Activated CD8-positive, alpha-beta memory T cell treated with anti-CD3 and anti-CD28 coated beads, Interleukin-2, amount 10 ng/mL, durations not matched to agents 7 days and 5 days (primary cell): ENCODE measurements around the gene STK10. TPM values are rescaled to one million over a fixed set of nuclear protein-coding genes. Genes with fewer than 3 reads are reported as not detected.

Experiments
- ATAC-seq: fragments of 150-1000 bp; cut with Tn5 transposase; one replicate; pipeline ENCODE4 v1.10.0; 2021; ENCODE audit warnings: moderate library complexity
- CTCF ChIA-PET: fragments of 350-600 bp; sonication (Branson Sonifier 250); formaldehyde crosslinking; loops from one replicate; lab custom pipeline; 2021; ENCODE audit warnings: antibody characterized with exemption; lab: Charles Lee
- DNase-seq: peaks from one replicate; pipeline ENCODE4 v3.0.0-alpha.2; 2020
- H3K27ac Mint-ChIP-seq: one replicate; pipeline ENCODE4 v1.8.0; 2021; ENCODE audit warnings: mild to moderate bottlenecking, mixed read lengths
- H3K27me3 Mint-ChIP-seq: one replicate; pipeline ENCODE4 v1.8.0; 2021; ENCODE audit warnings: mixed read lengths
- H3K36me3 Mint-ChIP-seq: one replicate; pipeline ENCODE4 v1.8.0; 2021; ENCODE audit warnings: mild to moderate bottlenecking, mixed read lengths
- H3K4me1 Mint-ChIP-seq: one replicate; pipeline ENCODE4 v1.8.0; 2021; ENCODE audit warnings: mixed read lengths
- H3K4me3 Mint-ChIP-seq: one replicate; pipeline ENCODE4 v1.8.0; 2021; ENCODE audit warnings: mild to moderate bottlenecking, moderate library complexity, mixed read lengths
- H3K9me3 Mint-ChIP-seq: one replicate; pipeline ENCODE4 v1.8.0; 2022; ENCODE audit warnings: low read depth, mixed read lengths
- total RNA-seq, 2 experiments: library from RNA; stranded (reverse); gene quantifications; one replicate each; pipeline ENCODE4 v1.2.3, GENCODE V29; 2021

STK10 gene
- total RNA-seq, 2 experiments from 2014 or later: 223 to 327 TPM

- no peaks in the 10 kb centered on the region for H3K9me3 Mint-ChIP-seq
- no peak overlapping the region for H3K4me3 Mint-ChIP-seq
- H3K4me1 Mint-ChIP-seq: peaks cover 65% of the 10 kb centered on the region
- no peak for ATAC-seq
- no peaks in the 10 kb centered on the region for H3K27me3 Mint-ChIP-seq
- CTCF ChIA-PET: interaction anchor here (0.6 to 19.9 kb wide), 4 partner anchors 9 to 737 kb away, joined by 3 to 257 read pairs (median 4); partner anchors contain the start of gene STK10
- peaks cover 53% of the 10 kb centered on the region for H3K36me3 Mint-ChIP-seq
- no peak for DNase-seq
- peak overlapping the region; percentile 66 for H3K27ac Mint-ChIP-seq
Measured at GRCh38 chr5:172117977-172118701, 69.9 kb downstream of the STK10 start.

- Mint-ChIP-seq H3K27ac (peak overlapping the region; percentile 98), H3K4me3 (peak overlapping the region; percentile 88), H3K9me3 (no peaks in the 10 kb centered on the region), H3K27me3 (no peaks in the 10 kb centered on the region), H3K4me1 (peaks cover 82% of the 10 kb centered on the region), H3K36me3 (peaks cover 60% of the 10 kb centered on the region)
- CTCF ChIA-PET: interaction anchor here (0.9 to 19.9 kb wide), 6 partner anchors 55 to 167 kb away, joined by 3 to 257 read pairs (median 4); partner anchors contain the start of gene STK10
- peak; percentile 10 for ATAC-seq
- DNase-seq: peak; percentile 75
Measured at GRCh38 chr5:172115541-172115982, 72.5 kb downstream of the STK10 start.

- H3K27me3 Mint-ChIP-seq: no peaks in the 10 kb centered on the region
- DNase-seq (peak; percentile 98), ATAC-seq (peak; percentile 84)
- peak overlapping the region; percentile 98 for H3K27ac Mint-ChIP-seq
- no peaks in the 10 kb centered on the region for H3K9me3 Mint-ChIP-seq
- H3K36me3 Mint-ChIP-seq: peaks cover 64% of the 10 kb centered on the region
- H3K4me1 Mint-ChIP-seq: peaks cover 83% of the 10 kb centered on the region
- H3K4me3 Mint-ChIP-seq: peak overlapping the region; percentile 88
- CTCF ChIA-PET: interaction anchor here (0.9 to 19.9 kb wide), 5 partner anchors 55 to 168 kb away, joined by 3 to 257 read pairs (median 4); partner anchors contain the start of gene STK10
Measured at GRCh38 chr5:172114875-172115422, 73.1 kb downstream of the STK10 start.

GRCh38 chr5:172113036-172113435, 75.0 kb downstream of the STK10 start:
- ATAC-seq (peak; percentile 43), DNase-seq (peak; percentile 96)
- Mint-ChIP-seq H3K36me3 (peaks cover 65% of the 10 kb centered on the region), H3K27ac (peak overlapping the region; percentile 91), H3K9me3 (no peaks in the 10 kb centered on the region), H3K4me3 (peak overlapping the region; percentile 76), H3K4me1 (peaks cover 81% of the 10 kb centered on the region), H3K27me3 (no peaks in the 10 kb centered on the region)
- CTCF ChIA-PET: interaction anchor here (1.1 to 19.9 kb wide), 6 partner anchors 39 to 73 kb away, joined by 3 to 257 read pairs (median 22); partner anchors contain the start of gene STK10

- H3K27me3 Mint-ChIP-seq: no peaks in the 10 kb centered on the region
- no peaks in the 10 kb centered on the region for H3K9me3 Mint-ChIP-seq
- CTCF ChIA-PET: interaction anchor here (1.0 to 19.9 kb wide), 7 partner anchors 12 to 74 kb away, joined by 3 to 257 read pairs (median 4); partner anchors contain the start of gene STK10
Measured at GRCh38 chr5:172111852-172112225, 76.2 kb downstream of the STK10 start.

GRCh38 chr5:172110921-172111851, 76.8 kb downstream of the STK10 start:
- peaks cover 67% of the 10 kb centered on the region for H3K36me3 Mint-ChIP-seq
- no peaks in the 10 kb centered on the region for H3K9me3 Mint-ChIP-seq
- CTCF ChIA-PET: interaction anchor here (1.0 to 19.9 kb wide), 7 partner anchors 12 to 74 kb away, joined by 3 to 257 read pairs (median 4); partner anchors contain the start of gene STK10
- peak overlapping the region; percentile 91 for H3K27ac Mint-ChIP-seq
- peaks cover 83% of the 10 kb centered on the region for H3K4me1 Mint-ChIP-seq
- H3K27me3 Mint-ChIP-seq: no peaks in the 10 kb centered on the region
- ATAC-seq (peak; percentile 57), DNase-seq (peak; percentile 93)
- peak overlapping the region; percentile 76 for H3K4me3 Mint-ChIP-seq

More at GRCh38 chr5:172111852-172112225, 76.2 kb downstream of the STK10 start:
- ATAC-seq: no peak
- peak overlapping the region; percentile 76 for H3K4me3 Mint-ChIP-seq
- peak overlapping the region; percentile 91 for H3K27ac Mint-ChIP-seq
- no peak for DNase-seq
- peaks cover 68% of the 10 kb centered on the region for H3K36me3 Mint-ChIP-seq
- H3K4me1 Mint-ChIP-seq: peaks cover 84% of the 10 kb centered on the region

- H3K4me3 Mint-ChIP-seq: peak overlapping the region; percentile 42
- peaks cover 74% of the 10 kb centered on the region for H3K4me1 Mint-ChIP-seq
- peaks cover 66% of the 10 kb centered on the region for H3K36me3 Mint-ChIP-seq
- ATAC-seq (no peak), DNase-seq (no peak)
- no peaks in the 10 kb centered on the region for H3K9me3 Mint-ChIP-seq
- no peaks in the 10 kb centered on the region for H3K27me3 Mint-ChIP-seq
- CTCF ChIA-PET: interaction anchor here (1.5 to 19.9 kb wide), 5 partner anchors 13 to 75 kb away, joined by 3 to 257 read pairs (median 13); partner anchors contain the start of gene STK10
- H3K27ac Mint-ChIP-seq: peak overlapping the region; percentile 91
Measured at GRCh38 chr5:172110260-172110815, 77.7 kb downstream of the STK10 start.

GRCh38 chr5:172109749-172110148, 78.3 kb downstream of the STK10 start:
- H3K4me1 Mint-ChIP-seq: peaks cover 68% of the 10 kb centered on the region
- H3K27ac Mint-ChIP-seq: peak overlapping the region; percentile 91
- DNase-seq (no peak), ATAC-seq (no peak)
- H3K27me3 Mint-ChIP-seq: no peaks in the 10 kb centered on the region
- CTCF ChIA-PET: interaction anchor here (3.3 to 19.9 kb wide), 3 partner anchors 65 to 76 kb away, joined by 13 to 257 read pairs (median 51); partner anchors contain the start of gene STK10
- H3K4me3 Mint-ChIP-seq: no peak overlapping the region
- H3K9me3 Mint-ChIP-seq: no peaks in the 10 kb centered on the region
- peaks cover 63% of the 10 kb centered on the region for H3K36me3 Mint-ChIP-seq

GRCh38 chr5:172107571-172107970, 80.5 kb downstream of the STK10 start:
- DNase-seq (no peak), ATAC-seq (no peak)
- Mint-ChIP-seq H3K27me3 (no peaks in the 10 kb centered on the region), H3K4me1 (peaks cover 62% of the 10 kb centered on the region), H3K4me3 (no peak overlapping the region), H3K9me3 (no peaks in the 10 kb centered on the region), H3K27ac (peak overlapping the region; percentile 80), H3K36me3 (peaks cover 64% of the 10 kb centered on the region)
- CTCF ChIA-PET: interaction anchor here (0.7 to 19.9 kb wide), 9 partner anchors 9 to 186 kb away, joined by 3 to 257 read pairs (median 4); partner anchors contain the start of genes FBXW11, STK10 and UBTD2

- ATAC-seq: no peak
- H3K9me3 Mint-ChIP-seq: no peaks in the 10 kb centered on the region
- peak; percentile 68 for DNase-seq
- CTCF ChIA-PET: interaction anchor here (0.8 to 19.9 kb wide), 12 partner anchors 10 to 195 kb away, joined by 3 to 257 read pairs (median 3); partner anchors contain the start of genes FBXW11, STK10 and UBTD2
- no peaks in the 10 kb centered on the region for H3K27me3 Mint-ChIP-seq
- peaks cover 56% of the 10 kb centered on the region for H3K4me1 Mint-ChIP-seq
- H3K36me3 Mint-ChIP-seq: peaks cover 67% of the 10 kb centered on the region
- peak overlapping the region; percentile 80 for H3K27ac Mint-ChIP-seq
- no peak overlapping the region for H3K4me3 Mint-ChIP-seq
Measured at GRCh38 chr5:172106511-172107356, 81.3 kb downstream of the STK10 start.

- ATAC-seq (no peak), DNase-seq (no peak)
- Mint-ChIP-seq H3K36me3 (peaks cover 68% of the 10 kb centered on the region), H3K4me3 (no peak overlapping the region), H3K27me3 (no peaks in the 10 kb centered on the region), H3K4me1 (peaks cover 47% of the 10 kb centered on the region), H3K27ac (peak overlapping the region; percentile 54), H3K9me3 (no peaks in the 10 kb centered on the region)
- CTCF ChIA-PET: interaction anchor here (0.8 to 19.9 kb wide), 9 partner anchors 9 to 188 kb away, joined by 3 to 257 read pairs (median 3); partner anchors contain the start of genes STK10 and UBTD2
Measured at GRCh38 chr5:172105811-172106210, 82.2 kb downstream of the STK10 start.
